HG02943 (cell line): ENCODE measurements around the gene ETF1.

Experiments used
- ATAC-seq: cut with Tn5 transposase; IDR thresholded peaks from one replicate; pipeline ENCODE4 v1.9.1; 2021; ENCODE audit warnings: mild to moderate bottlenecking, low read depth, moderate library complexity; ENCODE audit not compliant: unreplicated experiment

Gene ETF1

DNA sequence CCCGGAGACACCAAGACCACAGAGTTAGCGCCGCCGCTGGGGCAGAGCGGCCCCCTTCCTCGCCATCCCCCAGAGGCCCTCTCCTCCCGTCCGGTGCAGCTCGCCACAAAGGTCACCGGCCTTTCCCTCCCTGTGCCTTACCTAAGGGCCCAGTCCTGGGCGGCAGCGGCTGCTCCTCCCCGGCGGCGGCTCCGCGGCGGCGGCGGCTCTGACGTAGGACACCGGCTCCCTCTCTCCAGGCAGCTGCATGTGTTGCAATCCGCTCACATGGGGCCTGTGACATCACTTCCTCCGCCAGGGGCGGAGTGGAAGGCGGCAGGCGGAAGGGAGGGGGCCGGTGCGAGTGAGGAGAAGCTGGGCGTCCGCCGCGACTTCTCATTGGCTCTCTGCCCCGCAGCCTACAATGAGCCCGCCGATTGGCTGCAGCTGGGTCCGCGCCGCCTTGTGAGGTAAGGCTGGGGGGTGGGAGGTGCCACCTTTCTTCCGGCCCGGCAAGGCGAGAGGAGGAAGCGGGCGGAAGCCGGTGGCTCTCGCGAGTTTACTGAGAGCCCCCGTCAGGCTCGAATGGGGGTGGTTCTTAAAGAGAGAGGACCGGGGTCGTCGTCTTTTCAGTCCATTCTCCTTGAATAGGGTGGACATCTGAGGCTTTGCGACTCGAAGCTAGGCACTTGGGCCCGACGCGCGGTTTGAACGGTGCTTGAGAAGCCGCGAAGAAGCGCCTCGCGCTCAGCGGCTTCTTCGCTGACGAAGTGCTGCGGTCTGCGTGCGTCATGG is at the start of gene ETF1:
ETF1 (minus strand) TSS at position 281 of the 774 bp plus-strand sequence. CDS start 318 bp downstream, outside the sequence.
- ATAC-seq, result peak; percentile 90

DNA sequence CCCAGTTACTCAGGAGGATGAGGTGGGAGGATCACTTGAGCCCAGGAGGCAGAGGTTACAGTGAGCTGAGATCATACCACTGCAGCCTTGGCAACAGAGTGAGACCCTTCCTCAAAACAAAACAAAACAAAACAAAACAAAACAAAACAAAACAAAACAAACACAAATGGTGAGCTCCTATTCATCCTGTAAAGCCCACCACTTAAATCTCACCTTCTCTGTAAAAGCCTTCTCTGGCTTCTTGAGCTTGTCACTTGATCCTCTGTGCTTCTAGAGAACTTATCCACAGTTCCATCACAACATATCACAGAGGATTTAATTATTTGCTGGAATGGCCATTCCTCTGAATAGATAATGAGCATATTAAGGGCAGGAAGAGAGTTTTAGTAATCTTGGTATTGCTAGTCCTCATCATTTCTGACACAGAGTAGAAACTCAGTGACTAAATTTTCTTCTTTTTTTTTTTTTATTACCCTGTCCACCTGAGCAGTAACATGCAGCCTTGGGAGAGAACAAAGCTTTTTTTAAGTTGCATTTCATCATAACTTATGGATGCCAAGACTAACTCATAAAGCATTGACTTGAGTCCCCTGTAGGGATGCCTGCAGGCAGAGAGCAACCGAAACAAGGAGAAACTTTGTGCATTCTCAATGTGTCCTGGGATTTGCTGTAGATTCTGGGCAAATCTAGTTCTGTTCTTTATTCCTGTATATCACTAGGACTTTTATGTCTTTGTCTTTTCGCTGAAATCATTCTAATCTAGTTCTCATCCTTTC is 45.2 kb upstream of the ETF1 start:
- ATAC-seq, result no peak

DNA sequence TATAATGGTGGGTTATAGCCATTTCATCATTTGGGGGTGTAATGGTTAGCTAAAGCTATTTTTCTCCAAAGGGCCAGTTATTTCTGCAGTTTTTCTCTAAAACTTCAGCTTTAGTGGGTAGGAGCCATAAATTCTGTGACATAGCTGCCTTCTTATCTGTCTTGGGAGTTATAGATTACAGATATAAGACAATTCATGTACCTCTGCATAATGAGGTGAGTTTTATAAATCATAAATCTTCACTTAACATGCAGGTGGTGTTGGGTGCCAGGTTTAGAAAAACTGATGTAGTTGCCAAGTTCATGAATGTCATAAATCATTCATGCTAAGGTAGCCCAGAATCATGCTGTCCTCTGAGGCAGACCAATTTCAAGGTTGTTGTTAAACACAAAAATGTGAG is 42.1 kb upstream of the ETF1 start:
- no peak for ATAC-seq

DNA sequence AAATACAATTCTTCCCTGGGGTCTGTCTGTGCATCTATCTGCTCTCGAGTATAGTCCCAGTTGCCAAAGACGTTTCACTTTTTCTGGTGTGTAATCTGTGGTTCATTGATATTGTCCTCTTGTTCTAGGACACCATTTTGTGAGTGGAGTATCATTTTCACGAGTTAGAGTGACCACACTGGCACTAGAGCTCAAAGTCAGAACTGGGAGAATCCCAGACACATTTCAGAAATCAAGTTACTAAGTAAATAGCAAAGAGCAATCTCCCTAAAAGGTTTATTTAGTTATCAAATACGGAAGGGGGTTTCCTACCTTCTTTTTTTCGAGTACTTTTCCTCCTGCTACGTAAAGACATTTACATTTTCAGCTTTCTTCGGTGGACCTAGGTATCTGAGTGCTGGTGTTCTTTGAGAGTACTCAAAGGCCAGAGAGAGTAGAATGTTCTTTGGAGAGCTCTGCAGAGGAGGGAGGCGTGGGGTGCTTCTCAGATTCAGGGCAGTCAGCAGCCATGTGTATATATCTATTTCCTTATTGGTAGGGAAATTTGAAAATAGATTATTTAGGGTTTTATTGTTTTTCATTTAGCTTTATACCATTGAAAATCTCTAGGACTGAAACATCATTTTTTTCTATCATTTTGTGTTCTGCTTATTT is 41.1 kb upstream of the ETF1 start:
- no peak for ATAC-seq

DNA sequence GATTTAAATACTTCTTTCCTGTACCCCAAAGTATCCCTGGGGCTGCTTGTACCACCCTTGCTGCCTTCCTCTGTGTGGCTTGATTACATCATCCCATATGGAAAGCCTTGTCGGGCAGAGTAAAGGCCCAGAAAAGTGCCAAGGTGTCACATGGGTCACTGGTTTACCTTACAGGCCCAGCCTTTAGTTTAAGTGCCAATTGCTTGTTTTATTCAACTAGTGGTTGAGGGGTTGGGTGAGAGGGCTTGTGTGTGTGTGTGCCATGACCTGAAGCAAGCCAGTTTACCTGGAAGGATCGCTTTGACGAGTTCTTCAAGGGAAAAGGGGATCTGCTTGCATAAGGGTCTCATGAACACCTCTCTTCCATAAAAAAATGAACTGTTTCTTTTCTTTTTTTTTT is 39.9 kb upstream of the ETF1 start:
- no peak for ATAC-seq

DNA sequence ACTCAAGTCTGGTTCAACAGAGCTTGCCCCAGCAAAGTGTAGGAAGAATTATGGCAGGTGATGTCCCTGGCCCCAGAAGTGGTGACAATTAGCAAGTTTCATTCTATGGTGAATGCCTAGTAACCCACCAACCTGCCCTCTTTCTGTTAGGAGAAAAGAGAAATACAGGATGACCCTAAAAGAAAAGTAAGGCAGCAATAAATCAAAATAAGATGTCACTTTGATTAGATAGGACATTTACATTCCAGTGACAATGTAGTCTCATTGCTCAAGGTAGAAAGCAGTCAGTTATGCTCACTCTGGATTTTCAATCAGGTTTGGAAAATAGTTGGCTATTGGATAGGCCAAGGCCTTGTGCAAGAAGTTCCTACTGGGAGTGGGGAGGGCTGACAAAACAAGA is 37.7 kb upstream of the ETF1 start:
- ATAC-seq, result no peak

DNA sequence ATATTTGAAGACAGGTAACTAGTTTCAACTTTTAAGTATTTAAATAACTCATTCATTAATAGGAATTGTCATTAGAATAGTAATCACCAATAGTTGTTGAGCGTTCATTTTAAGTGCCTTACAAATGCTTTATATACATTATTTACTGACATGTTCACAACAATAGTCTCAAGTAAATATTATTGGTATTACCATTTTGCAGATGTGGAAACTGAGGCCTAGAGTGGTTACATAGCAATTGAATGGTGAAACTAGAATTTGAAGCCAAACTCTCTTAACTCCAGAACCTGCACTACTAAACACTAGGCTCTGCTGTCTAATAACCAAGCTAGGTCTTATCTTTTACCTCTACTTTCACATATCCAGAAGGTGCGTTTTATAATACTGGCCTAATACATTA is 37.0 kb upstream of the ETF1 start:
- ATAC-seq, result no peak

DNA sequence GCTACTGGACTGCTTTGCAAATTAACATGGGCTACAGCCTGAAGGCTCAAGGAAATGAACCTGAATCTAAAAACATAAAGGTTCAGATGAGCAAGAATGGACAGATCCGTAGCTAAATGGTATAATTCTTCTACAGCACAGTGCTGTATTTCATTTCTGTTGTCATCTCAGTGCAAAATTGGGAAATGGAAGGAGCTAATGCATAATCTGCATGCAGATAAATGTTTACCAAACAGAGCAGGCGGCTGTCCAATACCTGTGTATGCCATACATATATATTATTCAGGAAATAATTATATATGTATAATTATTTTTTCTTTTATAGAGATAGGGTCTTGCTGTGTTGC is 36.5 kb upstream of the ETF1 start:
- ATAC-seq, result no peak

DNA sequence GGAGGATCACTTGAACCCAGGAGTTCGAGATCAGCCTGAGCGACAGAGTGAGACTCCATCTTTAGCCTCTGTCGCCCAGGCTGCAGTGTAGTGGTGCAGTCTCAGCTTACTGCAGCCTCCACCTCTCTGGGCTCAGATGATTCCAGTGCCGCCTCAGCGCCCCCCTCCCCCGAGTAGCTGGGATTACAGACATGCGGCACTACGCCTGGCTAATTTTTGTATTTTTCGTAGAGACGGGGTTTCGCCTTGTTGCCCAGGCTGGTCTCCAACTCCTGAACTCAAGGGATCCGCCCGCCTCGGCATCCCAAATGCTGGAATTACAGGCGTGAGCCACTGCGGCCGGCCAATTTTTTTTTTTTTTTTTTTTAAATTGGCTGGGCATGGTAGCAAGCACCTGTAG is 34.4 kb upstream of the ETF1 start:
- ATAC-seq, result no peak

DNA sequence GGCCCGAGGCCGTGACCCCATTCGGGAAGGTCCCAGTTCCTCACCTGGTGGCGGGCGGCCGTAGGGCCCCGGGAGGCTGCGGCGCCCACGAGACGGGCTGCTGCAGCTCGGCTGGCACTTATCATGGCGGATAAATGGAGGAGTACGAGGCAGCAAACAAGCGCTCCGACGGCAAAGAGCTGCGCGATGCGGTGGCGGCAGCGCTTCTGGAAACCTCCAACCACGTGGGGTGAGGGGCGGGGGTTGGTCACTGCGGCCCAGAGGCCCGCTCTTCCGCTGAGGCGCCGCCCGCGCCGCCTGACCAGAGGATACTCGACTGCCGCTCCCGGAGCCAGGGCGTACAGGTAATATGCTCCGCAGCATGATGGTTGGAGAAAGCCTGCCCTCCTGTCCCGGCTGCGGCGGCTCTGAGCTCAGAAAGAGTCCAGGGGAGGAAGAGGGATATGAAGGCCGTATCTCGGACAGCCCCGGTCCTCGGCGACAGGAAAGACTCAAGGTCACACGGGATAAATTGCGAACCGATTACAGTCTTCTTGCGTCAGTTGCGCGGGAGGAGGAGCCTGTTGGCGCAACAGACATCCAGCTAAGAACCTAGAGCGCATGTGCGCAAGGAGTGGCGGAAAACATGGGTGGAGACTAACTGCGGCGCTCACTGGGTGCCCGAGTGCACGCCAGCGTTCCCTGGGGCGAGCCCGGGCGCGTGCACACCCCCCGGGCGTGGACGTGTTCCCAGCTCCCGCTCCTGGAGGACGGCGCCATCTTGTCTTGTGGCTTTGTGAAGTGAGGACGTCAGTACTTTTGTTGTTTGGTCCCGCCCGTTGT is 32.4 kb upstream of the ETF1 start, which contains the start of gene HSPA9:
HSPA9 (minus strand) TSS at position 208 of the 822 bp plus-strand sequence; CDS start at position 125, 83 bp downstream.
- ATAC-seq, result peak; percentile 87

DNA sequence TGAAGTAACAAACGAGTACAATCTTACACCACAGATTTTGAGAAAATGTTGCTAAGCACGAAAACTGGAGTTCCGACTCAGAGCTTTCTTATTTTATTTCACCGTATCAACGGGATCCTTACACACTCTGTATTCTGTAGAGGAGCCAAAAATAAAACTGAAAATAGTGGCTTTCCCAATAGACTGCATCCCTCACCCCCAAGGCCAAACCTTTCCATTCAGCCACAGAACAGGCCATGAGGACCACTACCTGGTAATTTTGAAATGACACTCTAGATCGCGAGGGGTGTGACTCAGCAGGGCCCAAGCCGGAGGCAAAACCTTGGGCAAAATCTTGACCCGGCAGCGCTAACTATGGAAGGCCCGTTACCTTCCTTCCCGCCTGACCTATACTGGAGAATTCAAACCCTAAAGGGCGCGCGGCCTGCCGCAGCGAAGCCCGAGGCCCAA is 31.7 kb upstream of the ETF1 start:
- ATAC-seq, result no peak

DNA sequence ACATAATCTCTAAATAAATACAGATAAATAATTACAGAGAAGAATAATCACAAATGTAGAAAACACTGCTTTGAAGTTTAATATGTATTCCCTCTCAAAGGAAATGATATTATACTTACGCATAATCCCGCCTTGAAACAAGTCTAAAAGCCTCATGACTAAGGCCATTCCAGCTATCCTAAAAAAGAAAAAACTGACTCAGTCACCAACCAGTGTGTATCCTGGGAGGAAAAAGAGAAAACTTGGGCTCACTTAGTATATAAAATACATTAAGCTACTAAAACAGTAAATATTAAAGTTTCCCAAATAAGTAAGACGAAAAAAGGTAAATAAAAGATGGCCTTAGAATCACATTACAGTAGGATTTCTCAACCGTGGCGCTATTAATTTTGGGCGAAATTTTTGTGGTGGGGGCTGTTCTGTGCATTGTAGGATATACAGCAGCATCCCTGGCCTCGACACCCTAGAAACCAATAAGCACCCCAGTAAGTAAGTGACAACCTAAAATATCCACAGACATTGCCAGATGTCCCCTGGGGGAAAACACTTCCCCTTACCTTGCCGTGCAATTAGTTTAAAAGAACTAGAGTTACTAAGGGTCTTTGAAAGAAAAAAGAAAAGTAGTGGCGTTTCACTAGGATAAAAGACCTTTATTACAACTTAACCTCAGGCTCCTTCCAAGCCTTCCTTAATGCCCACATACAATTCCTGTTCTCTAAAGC is 31.1 kb upstream of the ETF1 start:
- ATAC-seq, result no peak

DNA sequence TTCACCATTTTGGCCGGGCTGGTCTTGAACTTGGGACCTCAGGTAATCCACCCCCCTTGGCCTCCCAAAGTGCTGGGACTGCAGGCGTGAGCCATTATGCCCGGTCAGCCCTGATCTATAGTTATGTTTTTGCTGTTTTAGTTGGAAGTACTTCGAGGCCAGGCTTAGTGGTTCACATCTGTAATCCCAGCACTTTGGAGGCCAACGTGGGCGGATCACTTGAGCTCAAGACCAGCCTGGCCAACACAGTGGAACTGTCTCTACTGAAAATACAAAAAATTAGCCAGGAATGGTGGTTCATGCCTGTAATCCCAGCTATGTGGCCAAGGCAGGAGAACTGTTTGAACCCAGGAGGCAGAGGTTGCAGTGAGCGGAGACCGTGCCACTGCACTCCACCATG is 30.2 kb upstream of the ETF1 start:
- no peak for ATAC-seq

DNA sequence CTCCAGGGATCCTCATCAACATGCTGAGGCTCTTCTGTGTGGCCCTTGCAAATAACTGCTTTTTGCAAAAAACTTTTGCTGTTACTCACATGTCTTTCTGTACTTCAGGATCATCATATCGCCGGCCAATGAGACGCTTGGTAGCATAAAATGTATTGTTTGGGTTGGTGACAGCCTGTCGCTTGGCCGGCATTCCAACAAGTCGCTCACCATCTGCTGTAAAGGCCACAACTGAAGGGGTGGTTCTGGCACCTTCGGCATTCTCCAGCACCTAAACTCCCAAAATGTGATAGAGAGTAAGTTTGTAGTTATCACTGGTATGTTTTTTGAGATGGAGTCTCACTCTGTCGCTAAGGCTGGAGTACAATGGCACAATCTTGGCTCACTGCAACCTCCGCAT is 27.8 kb upstream of the ETF1 start:
- no peak for ATAC-seq

DNA sequence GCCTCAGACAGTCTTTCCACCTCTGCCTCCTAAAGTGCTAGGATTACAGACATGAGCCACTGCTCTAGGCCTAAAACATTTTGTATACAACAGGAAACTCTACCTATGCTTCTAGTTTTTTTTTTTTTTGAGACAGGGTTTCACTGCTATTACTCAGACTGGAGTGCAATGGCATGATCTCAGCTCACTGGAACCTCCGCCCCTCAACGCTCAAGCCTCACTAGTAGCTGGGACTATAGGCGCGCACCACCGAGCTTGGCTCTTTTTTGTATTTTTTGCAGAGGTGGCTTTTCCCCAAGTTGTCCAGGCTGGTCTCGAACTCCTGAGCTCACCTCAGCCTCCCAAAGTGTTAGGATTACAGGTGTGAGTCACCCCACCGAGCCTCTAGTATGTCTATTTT is 26.7 kb upstream of the ETF1 start:
- ATAC-seq, result no peak

DNA sequence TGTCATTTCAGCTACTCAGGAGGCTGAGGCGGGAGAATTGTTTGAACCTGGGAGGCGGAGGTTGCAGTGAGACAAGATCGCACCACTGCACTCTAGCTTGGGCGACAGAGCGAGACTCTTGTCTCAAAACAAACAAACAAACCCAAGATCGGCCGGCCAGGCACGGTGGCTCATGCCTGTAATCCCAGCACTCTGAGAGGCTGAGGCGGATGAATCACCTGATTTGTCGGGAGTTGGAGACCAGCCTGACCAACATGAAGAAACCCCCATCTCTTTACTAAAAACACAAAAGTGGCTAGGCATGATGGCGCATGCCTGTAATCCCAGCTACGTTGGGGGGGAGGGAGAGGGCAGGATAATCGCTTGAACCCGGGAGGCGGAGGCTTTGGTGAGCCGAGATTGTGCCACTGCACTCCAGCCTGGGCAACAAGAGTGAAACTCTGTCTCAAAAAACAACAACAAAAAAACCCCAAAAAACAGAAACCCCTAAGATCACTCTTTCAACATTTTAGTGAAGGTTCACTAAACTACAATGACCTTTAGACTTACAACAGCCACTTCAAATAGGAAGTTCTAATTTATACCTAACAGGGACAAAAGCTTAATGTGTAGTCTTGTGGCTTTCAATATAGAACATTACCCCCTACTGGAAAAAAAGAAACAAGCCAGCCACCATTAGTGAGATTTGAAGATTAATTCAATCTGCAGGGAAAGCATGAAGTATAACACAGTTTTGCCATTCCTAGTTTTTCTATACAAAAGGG is 25.2 kb upstream of the ETF1 start:
- ATAC-seq, result no peak

DNA sequence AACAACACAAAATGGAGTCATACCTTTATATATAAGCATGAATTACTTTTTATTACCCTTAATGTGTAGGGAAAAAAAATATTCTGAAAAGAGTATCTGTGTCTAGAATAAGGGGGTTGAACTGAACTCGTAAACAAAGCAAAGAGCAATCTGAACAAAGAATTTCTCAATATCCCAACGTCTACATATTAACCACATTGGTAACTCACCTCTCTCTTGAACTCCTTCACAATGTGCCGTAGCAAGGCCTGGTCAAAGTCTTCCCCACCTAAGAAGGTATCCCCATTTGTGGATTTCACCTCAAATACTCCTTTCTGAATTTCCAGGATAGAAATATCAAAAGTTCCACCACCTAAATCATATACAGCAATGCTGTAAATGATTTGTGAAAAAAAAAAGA is 23.8 kb upstream of the ETF1 start:
- ATAC-seq, result no peak

DNA sequence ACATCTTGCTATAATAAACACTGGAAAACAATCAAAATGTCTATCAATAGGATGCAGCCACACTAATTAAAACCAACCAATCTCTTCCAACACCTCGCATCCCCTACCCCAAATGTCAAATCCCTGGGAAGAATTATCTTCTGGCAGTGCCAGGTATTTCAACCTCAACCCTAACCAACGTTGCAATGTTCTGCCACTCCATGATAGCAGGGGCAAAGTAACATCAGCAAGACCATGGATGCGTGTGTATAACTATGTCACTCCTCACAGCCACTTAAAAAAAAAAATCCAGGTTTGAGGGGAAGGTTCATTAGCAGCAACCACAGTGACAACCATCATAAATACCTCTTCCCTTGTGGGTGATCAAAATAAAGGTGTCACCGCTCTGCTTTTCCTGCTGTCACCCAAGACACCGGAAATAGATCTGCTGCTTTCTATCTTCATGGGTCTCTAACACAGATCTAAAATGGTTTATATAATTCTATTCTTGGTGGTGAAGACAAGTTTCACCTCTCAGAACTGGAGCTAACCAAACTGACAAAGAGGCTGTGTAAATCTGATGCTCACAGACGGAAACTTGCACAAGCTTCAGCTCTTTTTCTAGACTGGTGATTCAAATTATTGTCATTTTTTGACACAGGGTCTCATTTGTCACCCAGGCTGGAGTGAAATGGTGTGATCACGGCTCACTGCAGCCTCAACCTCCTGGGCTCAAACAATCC is 22.2 kb upstream of the ETF1 start:
- ATAC-seq, result no peak

DNA sequence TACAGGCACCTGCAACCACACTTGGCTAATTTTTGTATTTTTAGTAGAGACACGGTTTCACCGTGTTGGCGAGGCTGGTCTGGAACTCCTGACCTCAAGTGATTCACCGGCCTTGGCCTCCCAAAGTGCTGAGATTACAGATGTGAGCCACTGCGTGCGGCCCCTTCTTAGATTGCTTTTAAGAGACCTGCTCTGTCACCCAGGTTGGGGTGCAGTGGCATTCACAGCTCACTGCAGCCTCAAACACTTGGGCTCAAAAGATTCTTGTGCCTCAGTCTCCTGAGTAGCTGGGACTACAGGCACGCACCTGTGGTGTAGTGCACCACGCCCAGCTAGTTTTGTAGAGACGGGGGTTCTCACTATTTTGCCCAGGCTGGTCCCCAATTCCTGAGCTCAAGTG is 21.2 kb upstream of the ETF1 start:
- ATAC-seq, result no peak
